Suprapubic skin (tissue), 4 donors: ENCODE results near the gene BLOC1S4. TPM values are rescaled to one million over a fixed set of nuclear protein-coding genes. Genes with fewer than 3 reads are reported as not detected.
"Not testable (repeated sequence)": the region's sequence is repeated elsewhere in the genome, so short reads cannot be mapped to it uniquely, and the experiment has no call there.

Experiments
- DNase-seq, 2 donors: peaks; one replicate each; pipeline ENCODE4 v3.0.0-alpha.2; 2019; ENCODE audit warnings: low spot score in 2 of 2
- H3K27ac ChIP-seq: fragments of 200-600 bp; sonication (generic); one replicate; pipeline ENCODE4 v1.5.1; 2019
- H3K27me3 ChIP-seq: fragments of 200-600 bp; sonication (generic); one replicate; pipeline ENCODE4 v1.5.1; 2019
- H3K36me3 ChIP-seq: fragments of 200-600 bp; sonication (generic); one replicate; pipeline ENCODE4 v1.5.1; 2019
- H3K4me1 ChIP-seq: fragments of 200-600 bp; sonication (generic); one replicate; pipeline ENCODE4 v1.5.1; 2019
- H3K4me3 ChIP-seq: fragments of 200-600 bp; sonication (generic); one replicate; pipeline ENCODE4 v1.5.1; 2019; ENCODE audit warnings: mild to moderate bottlenecking
- H3K9me3 ChIP-seq: fragments of 200-600 bp; sonication (generic); one replicate; pipeline ENCODE4 v1.5.1; 2019
- EP300 ChIP-seq: sonication (generic); formaldehyde crosslinking; IDR thresholded peaks from one replicate; pipeline ENCODE4 v1.6.1; 2017; ENCODE audit warnings: antibody characterized with exemption
- POLR2A ChIP-seq, 2 donors: fragments of 450-650 bp; IDR thresholded peaks; one replicate each; pipeline ENCODE4 v1.6.1; 2017; ENCODE audit warnings: antibody characterized with exemption in 2 of 2, mild to moderate bottlenecking in 2 of 2, moderate library complexity in 2 of 2
- POLR2AphosphoS5 ChIP-seq, 3 donors: sonication (generic); formaldehyde crosslinking; IDR thresholded peaks; one replicate each; pipeline ENCODE4 v1.6.1; 2017; ENCODE audit warnings: antibody characterized with exemption in 3 of 3
- WGBS: methylation state at CpG from one replicate; pipeline ENCODE4 v1.1.5; 2018; 5-methylcytosine and 5-hydroxymethylcytosine counted together
- total RNA-seq, 4 donors: library from RNA; depleted of rRNA; stranded (reverse); fragments of >200 nt; gene quantifications; one replicate each; pipeline ENCODE4 v1.1.0, GENCODE V29; 2016
- TF ChIP-seq, protein P1 (sequence below), 2 donors: fragments of 200-600 bp in 1 of 2; fragments of 450-650 bp in 1 of 2; sonication (generic) in 1 of 2; IDR thresholded peaks; one replicate each; pipeline ENCODE4 v1.5.1; 2016 to 2019; ENCODE audit warnings: antibody characterized with exemption in 2 of 2, mild to moderate bottlenecking in 1 of 2, moderate library complexity in 1 of 2

BLOC1S4 gene
- total RNA-seq, 4 donors from 2014 or later, result 5.1 to 20.2 (median 14.8) TPM

DNA sequence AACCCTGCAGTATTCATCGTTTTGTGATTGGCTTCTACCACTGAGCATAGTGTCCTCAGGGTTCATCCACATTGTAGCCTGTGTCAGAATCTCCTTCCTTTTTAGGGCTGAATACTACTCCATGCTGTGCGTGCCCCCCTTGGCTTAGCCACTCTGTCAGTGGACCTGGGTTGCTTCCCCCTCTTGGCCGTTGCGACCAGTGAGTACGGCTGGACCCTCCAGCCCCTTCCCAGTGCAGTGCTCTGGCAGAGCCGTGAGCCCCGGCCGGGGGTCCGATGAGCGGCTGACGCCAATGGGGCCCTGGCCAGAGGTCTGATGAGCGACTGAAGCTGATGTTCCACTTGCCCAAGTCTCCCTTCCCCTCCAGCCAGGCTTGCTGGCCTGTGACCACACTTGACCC lies 6.9 kb downstream of the BLOC1S4 start:
- H3K27me3 ChIP-seq, result no peaks in the 10 kb centered on the region
- H3K27ac ChIP-seq, result no peak overlapping the region
- no peaks in the 10 kb centered on the region for H3K36me3 ChIP-seq
- TF ChIP-seq POLR2AphosphoS5 (IDR thresholded peaks at IDR 0.05) (no peak), POLR2A (IDR thresholded peaks at IDR 0.05) (no peak), EP300 (no peak)
- TF ChIP-seq, protein P1, sequence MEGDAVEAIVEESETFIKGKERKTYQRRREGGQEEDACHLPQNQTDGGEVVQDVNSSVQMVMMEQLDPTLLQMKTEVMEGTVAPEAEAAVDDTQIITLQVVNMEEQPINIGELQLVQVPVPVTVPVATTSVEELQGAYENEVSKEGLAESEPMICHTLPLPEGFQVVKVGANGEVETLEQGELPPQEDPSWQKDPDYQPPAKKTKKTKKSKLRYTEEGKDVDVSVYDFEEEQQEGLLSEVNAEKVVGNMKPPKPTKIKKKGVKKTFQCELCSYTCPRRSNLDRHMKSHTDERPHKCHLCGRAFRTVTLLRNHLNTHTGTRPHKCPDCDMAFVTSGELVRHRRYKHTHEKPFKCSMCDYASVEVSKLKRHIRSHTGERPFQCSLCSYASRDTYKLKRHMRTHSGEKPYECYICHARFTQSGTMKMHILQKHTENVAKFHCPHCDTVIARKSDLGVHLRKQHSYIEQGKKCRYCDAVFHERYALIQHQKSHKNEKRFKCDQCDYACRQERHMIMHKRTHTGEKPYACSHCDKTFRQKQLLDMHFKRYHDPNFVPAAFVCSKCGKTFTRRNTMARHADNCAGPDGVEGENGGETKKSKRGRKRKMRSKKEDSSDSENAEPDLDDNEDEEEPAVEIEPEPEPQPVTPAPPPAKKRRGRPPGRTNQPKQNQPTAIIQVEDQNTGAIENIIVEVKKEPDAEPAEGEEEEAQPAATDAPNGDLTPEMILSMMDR (IDR thresholded peaks at IDR 0.05), result no peak
- WGBS, result 96% methylated on average over 10 of the region's 12 CpGs
- no peak for DNase-seq
- no peak overlapping the region for H3K4me3 ChIP-seq
- peaks cover 24% of the 10 kb centered on the region for H3K4me1 ChIP-seq
- H3K9me3 ChIP-seq, result no peaks in the 10 kb centered on the region

DNA sequence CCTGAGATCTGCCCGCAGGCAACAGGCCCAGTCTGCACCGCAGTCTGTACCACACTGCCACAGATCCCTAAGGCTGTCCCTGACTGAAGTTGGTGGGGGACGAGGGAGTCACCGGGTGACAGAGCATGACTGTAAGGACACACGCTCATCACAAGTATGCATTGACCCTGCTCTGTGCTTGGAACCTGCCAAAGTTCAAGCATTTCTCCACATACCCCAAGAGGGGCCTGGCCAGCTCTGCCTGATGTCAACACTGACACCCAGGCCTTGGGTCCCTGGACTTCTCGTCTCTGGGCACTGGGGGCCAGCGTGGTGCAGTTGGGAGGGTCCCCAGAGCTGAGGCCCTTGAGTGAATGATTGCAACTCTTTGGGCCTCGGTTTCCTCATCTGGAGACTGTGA lies 7.9 kb downstream of the BLOC1S4 start:
- DNase-seq, result no peak
- 80% methylated on average over 1 of the region's 8 CpGs for WGBS
- Histone ChIP-seq H3K36me3 (no peaks in the 10 kb centered on the region), H3K27ac (no peak overlapping the region), H3K4me1 (peaks cover 22% of the 10 kb centered on the region), H3K27me3 (no peaks in the 10 kb centered on the region), H3K9me3 (no peaks in the 10 kb centered on the region), H3K4me3 (no peak overlapping the region)
- TF ChIP-seq, protein P1 (IDR thresholded peaks at IDR 0.05), result no peak
- TF ChIP-seq EP300, result no peak
- TF ChIP-seq POLR2AphosphoS5 (IDR thresholded peaks at IDR 0.05), result no peak
- TF ChIP-seq POLR2A (IDR thresholded peaks at IDR 0.05), result no peak

DNA sequence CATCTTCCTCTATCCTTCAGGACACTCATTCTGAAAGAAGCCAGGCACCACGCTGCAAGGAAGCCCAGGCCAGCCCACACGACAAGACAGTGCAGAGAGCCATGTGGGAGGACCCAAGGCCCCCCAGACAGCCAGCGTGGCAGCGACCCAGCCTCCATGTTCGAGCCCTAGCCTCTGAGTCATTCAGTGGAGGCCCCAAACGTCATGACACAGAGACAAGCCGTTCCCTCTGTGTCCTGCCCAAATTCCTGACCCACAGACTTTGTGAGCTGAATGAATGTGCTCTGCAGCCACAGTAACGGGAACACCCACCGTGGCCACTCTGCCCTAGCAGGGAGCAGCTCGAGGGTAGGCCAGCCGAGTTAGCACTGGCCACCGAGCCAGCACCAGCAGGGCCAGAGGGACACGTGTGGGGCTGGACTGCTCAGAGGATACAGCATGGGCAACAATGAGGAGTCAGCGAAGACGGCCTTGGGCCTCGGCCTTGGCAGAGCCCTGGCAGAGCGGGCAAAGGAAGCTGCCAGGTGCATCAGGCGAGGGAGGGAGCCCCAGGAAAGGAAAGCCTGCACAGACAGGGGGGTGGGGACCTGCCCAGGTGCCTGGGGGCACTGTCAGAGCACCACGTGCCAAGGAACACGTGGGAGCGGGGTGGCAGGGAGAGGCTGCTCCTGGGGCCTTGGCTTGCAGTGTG lies 8.6 kb downstream of the BLOC1S4 start:
- no peak for DNase-seq
- H3K27me3 ChIP-seq, result no peaks in the 10 kb centered on the region
- no peaks in the 10 kb centered on the region for H3K36me3 ChIP-seq
- no peak overlapping the region for H3K4me3 ChIP-seq
- H3K4me1 ChIP-seq, result peaks cover 22% of the 10 kb centered on the region
- TF ChIP-seq POLR2A (IDR thresholded peaks at IDR 0.05) (no peak), EP300 (no peak), POLR2AphosphoS5 (IDR thresholded peaks at IDR 0.05) (no peak)
- TF ChIP-seq, protein P1 (IDR thresholded peaks at IDR 0.05), result no peak
- WGBS, result 65% methylated on average over 10 of the region's 21 CpGs
- H3K27ac ChIP-seq, result no peak overlapping the region
- H3K9me3 ChIP-seq, result no peaks in the 10 kb centered on the region

DNA sequence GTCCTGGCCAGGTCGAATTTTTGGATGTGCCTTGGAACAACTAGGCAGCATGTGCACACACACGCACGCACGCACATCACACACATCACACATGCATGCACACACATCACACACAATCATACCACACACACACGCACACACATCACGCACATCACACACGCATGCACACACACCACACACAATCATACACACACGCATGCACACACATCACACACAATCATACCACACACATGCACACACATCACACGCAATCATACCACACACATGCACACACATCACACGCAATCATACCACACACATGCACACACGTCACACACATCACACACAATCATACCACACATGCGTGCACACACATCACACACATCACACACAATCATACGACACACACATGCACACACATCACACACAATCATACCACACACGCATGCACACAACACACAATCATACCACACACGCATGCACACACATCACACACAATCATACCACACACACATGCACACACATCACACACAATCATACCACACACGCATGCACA lies 9.5 kb downstream of the BLOC1S4 start:
- H3K27ac ChIP-seq, H3K4me3 ChIP-seq, H3K36me3 ChIP-seq, H3K9me3 ChIP-seq, H3K27me3 ChIP-seq, DNase-seq: not testable (repeated sequence)
- peaks cover 16% of the 10 kb centered on the region for H3K4me1 ChIP-seq
- WGBS, result 87% methylated on average over 16 of the region's 16 CpGs

DNA sequence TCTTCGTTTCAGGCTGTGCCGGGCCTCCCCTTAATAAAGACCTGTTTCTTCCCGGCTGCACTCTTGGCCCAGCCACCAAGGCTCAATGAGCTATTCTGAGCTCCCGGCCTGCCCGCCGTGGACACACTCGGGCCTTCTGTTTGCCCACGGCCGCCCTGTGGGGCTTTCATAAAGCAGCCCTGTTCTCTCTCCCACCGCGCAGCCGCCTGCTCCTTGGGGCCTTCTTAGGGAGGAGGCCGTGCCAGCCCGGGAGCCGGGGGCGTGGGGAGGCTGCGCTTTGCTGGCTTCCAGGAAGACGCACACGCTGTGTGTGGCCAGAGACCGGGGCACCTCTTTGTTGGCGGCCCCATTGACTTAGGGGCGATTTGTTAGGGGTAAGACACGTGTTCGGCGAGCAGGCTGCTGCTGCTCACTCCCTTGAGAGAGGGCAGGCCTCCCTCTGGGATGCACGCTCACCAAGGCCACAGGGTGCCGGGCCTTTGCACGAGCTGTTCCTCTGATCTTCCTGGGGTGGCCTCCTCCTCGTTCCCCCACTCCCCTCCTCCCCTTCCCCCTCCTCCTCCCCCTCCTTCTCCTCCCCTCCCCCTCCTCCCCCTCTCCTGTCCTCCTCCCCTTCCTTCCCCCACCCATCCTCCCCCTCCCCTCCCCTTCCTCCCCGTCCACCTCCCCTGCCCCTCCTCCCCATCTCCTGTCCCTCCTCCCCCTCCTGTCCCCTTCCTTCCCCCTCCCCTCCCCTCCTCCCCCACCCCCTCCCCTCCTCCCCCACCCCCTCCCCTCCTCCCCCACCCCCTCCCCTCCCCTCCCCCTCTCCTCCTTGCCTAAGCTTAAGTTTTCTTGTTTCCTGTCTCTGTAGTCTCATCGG lies 11.3 kb downstream of the BLOC1S4 start:
- no peak overlapping the region for H3K27ac ChIP-seq
- H3K9me3 ChIP-seq, result no peaks in the 10 kb centered on the region
- WGBS, result 45% methylated on average over 30 of the region's 31 CpGs
- no peak overlapping the region for H3K4me3 ChIP-seq
- peaks cover 24% of the 10 kb centered on the region for H3K4me1 ChIP-seq
- TF ChIP-seq EP300 (no peak), POLR2AphosphoS5 (IDR thresholded peaks at IDR 0.05) (no peak), POLR2A (IDR thresholded peaks at IDR 0.05) (no peak)
- TF ChIP-seq, protein P1 (IDR thresholded peaks at IDR 0.05), result no peak
- no peaks in the 10 kb centered on the region for H3K27me3 ChIP-seq
- DNase-seq, result no peak
- H3K36me3 ChIP-seq, result no peaks in the 10 kb centered on the region
